Naive B cell (primary cell): ENCODE data around the gene PRR35. TPM values are rescaled to one million over a fixed set of nuclear protein-coding genes. Genes with fewer than 3 reads are reported as not detected.
A peak's percentile ranks its signal among the peaks of the same experiment; 100 is the strongest.

ENCODE experiments used
- ATAC-seq, 2 donors: fragments of 150-1000 bp; cut with Tn5 transposase; 2 replicates each; pipeline ENCODE4 v1.10.0; 2021; ENCODE audit warnings: low read depth in 2 of 2, mild to moderate bottlenecking in 2 of 2, moderate library complexity in 2 of 2
- DNase-seq: peaks from one replicate; pipeline ENCODE4 v3.0.0; 2022
- H3K27ac Mint-ChIP-seq, 6 donors: one replicate each; pipeline ENCODE4 v1.8.0; 2020 to 2022; ENCODE audit warnings: mild to moderate bottlenecking in 6 of 6, mixed read lengths in 6 of 6, moderate library complexity in 5 of 6, inconsistent platforms in 2 of 6
- H3K27me3 Mint-ChIP-seq, 3 donors: one replicate each; pipeline ENCODE4 v1.8.0; 2021 to 2022; ENCODE audit warnings: mixed read lengths in 3 of 3, mild to moderate bottlenecking in 1 of 3
- H3K36me3 Mint-ChIP-seq, 2 donors: one replicate each; pipeline ENCODE4 v1.8.0; 2020 to 2022; ENCODE audit warnings: mixed read lengths in 2 of 2, inconsistent platforms in 1 of 2, mild to moderate bottlenecking in 1 of 2
- H3K4me1 Mint-ChIP-seq, 3 donors: one replicate each; pipeline ENCODE4 v1.8.0; 2020 to 2022; ENCODE audit warnings: mixed read lengths in 3 of 3, inconsistent platforms in 1 of 3, mild to moderate bottlenecking in 1 of 3, moderate library complexity in 1 of 3
- H3K4me3 Mint-ChIP-seq, 8 donors: one replicate each; pipeline ENCODE4 v1.8.0; 2020 to 2022; ENCODE audit warnings: mild to moderate bottlenecking in 8 of 8, mixed read lengths in 8 of 8, moderate library complexity in 8 of 8, inconsistent platforms in 2 of 8
- H3K9me3 Mint-ChIP-seq, 7 donors: one replicate each; pipeline ENCODE4 v1.8.0; 2020 to 2022; ENCODE audit warnings: mixed read lengths in 7 of 7, mild to moderate bottlenecking in 5 of 7, inconsistent platforms in 2 of 7, moderate library complexity in 1 of 7
- polyA plus RNA-seq, 6 donors: library from polyadenylated mRNA; unstranded; fragments of 300-500 nt; fragmentation: Illumina TruSeq; gene quantifications; one replicate each; pipeline ENCODE4 v1.2.3, GENCODE V29; 2021; ENCODE audit warnings: low read depth in 6 of 6

Gene PRR35
- polyA plus RNA-seq, 6 donors from 2014 or later: not detected

GRCh38 chr16:559021-559380, 1.2 kb upstream of the PRR35 start:
- peaks cover 0 to 6% (median 5%) of the 10 kb centered on the region in 3 donors for H3K4me1 Mint-ChIP-seq
- ATAC-seq: no peak
- no peak for DNase-seq
- no peak overlapping the region for H3K27ac Mint-ChIP-seq
- no peak overlapping the region for H3K4me3 Mint-ChIP-seq
- no peaks in the 10 kb centered on the region for H3K36me3 Mint-ChIP-seq
- H3K27me3 Mint-ChIP-seq: peaks cover 0 to 34% (median 15%) of the 10 kb centered on the region in 3 donors
- no peaks in the 10 kb centered on the region for H3K9me3 Mint-ChIP-seq

- ATAC-seq: no peak
- Mint-ChIP-seq H3K4me3 (peak overlapping the region in 3 of 8 donors; percentile 43 to 54 (median 48)), H3K27ac (no peak overlapping the region), H3K4me1 (peaks cover 0 to 6% (median 5%) of the 10 kb centered on the region in 3 donors), H3K9me3 (no peaks in the 10 kb centered on the region), H3K27me3 (peaks cover 0 to 34% (median 15%) of the 10 kb centered on the region in 3 donors), H3K36me3 (no peaks in the 10 kb centered on the region)
- DNase-seq: no peak
These were observed 587 bp upstream of the PRR35 start for GRCh38 chr16:559411-560203.

GRCh38 chr16:560701-561412, 663 bp downstream of the PRR35 start:
- H3K9me3 Mint-ChIP-seq: no peaks in the 10 kb centered on the region
- no peaks in the 10 kb centered on the region for H3K36me3 Mint-ChIP-seq
- ATAC-seq: no peak
- no peak for DNase-seq
- H3K4me3 Mint-ChIP-seq: no peak overlapping the region
- no peak overlapping the region for H3K27ac Mint-ChIP-seq
- H3K4me1 Mint-ChIP-seq: peaks cover 0 to 6% (median 5%) of the 10 kb centered on the region in 3 donors
- H3K27me3 Mint-ChIP-seq: peaks cover 0 to 34% (median 15%) of the 10 kb centered on the region in 3 donors

- H3K27ac Mint-ChIP-seq: no peak overlapping the region
- DNase-seq (no peak), ATAC-seq (no peak)
- no peaks in the 10 kb centered on the region for H3K36me3 Mint-ChIP-seq
- no peak overlapping the region for H3K4me3 Mint-ChIP-seq
- H3K27me3 Mint-ChIP-seq: peaks cover 0 to 34% (median 15%) of the 10 kb centered on the region in 3 donors
- peaks cover 1 to 7% (median 6%) of the 10 kb centered on the region in 3 donors for H3K4me1 Mint-ChIP-seq
- no peaks in the 10 kb centered on the region for H3K9me3 Mint-ChIP-seq
These were observed 1.2 kb downstream of the PRR35 start for GRCh38 chr16:561413-561794.

GRCh38 chr16:561957-562938, 2.1 kb downstream of the PRR35 start:
- ATAC-seq (no peak), DNase-seq (no peak)
- H3K9me3 Mint-ChIP-seq: no peaks in the 10 kb centered on the region
- H3K4me1 Mint-ChIP-seq: peaks cover 9 to 14% (median 14%) of the 10 kb centered on the region in 3 donors
- peak overlapping the region in 1 of 6 donors; percentile 90 for H3K27ac Mint-ChIP-seq
- H3K27me3 Mint-ChIP-seq: peaks cover 0 to 32% (median 15%) of the 10 kb centered on the region in 3 donors
- peak overlapping the region in 2 of 8 donors; percentile 9 to 68 for H3K4me3 Mint-ChIP-seq
- no peaks in the 10 kb centered on the region for H3K36me3 Mint-ChIP-seq

- H3K27me3 Mint-ChIP-seq: peaks cover 0 to 23% (median 11%) of the 10 kb centered on the region in 3 donors
- ATAC-seq (no peak), DNase-seq (no peak)
- peak overlapping the region in 1 of 6 donors; percentile 47 for H3K27ac Mint-ChIP-seq
- no peak overlapping the region for H3K4me3 Mint-ChIP-seq
- peaks cover 9 to 15% (median 14%) of the 10 kb centered on the region in 3 donors for H3K4me1 Mint-ChIP-seq
- no peaks in the 10 kb centered on the region for H3K36me3 Mint-ChIP-seq
- no peaks in the 10 kb centered on the region for H3K9me3 Mint-ChIP-seq
These were observed 3.0 kb downstream of the PRR35 start for GRCh38 chr16:563072-563644.

GRCh38 chr16:564690-565418, 4.7 kb downstream of the PRR35 start:
- Mint-ChIP-seq H3K27ac (no peak overlapping the region), H3K4me3 (no peak overlapping the region), H3K27me3 (peaks cover 0 to 10% (median 5%) of the 10 kb centered on the region in 3 donors), H3K9me3 (no peaks in the 10 kb centered on the region), H3K4me1 (peaks cover 16 to 18% (median 17%) of the 10 kb centered on the region in 3 donors), H3K36me3 (no peaks in the 10 kb centered on the region)
- ATAC-seq (no peak), DNase-seq (no peak)

GRCh38 chr16:565419-566330, 5.5 kb downstream of the PRR35 start:
- DNase-seq (no peak), ATAC-seq (no peak)
- Mint-ChIP-seq H3K4me1 (peaks cover 16 to 21% (median 21%) of the 10 kb centered on the region in 3 donors), H3K9me3 (no peaks in the 10 kb centered on the region), H3K36me3 (no peaks in the 10 kb centered on the region), H3K27me3 (peaks cover 0 to 10% (median 5%) of the 10 kb centered on the region in 3 donors), H3K4me3 (peak overlapping the region in 3 of 8 donors; percentile 6 to 53 (median 52)), H3K27ac (peak overlapping the region in 1 of 6 donors; percentile 83)

GRCh38 chr16:566475-567372, 6.5 kb downstream of the PRR35 start, which contains the start of gene NHLRC4:
Gene NHLRC4, plus strand, starts transcription at chr16:567005. Its CDS starts 1,043 bp downstream, at chr16:568048.
- Mint-ChIP-seq H3K36me3 (no peaks in the 10 kb centered on the region), H3K4me1 (peaks cover 27 to 32% (median 31%) of the 10 kb centered on the region in 3 donors), H3K9me3 (no peaks in the 10 kb centered on the region), H3K27ac (peak within 1 kb of the TSS in 5 of 6 donors; percentile 6 to 83 (median 53)), H3K27me3 (peaks cover 0 to 10% (median 5%) of the 10 kb centered on the region in 3 donors), H3K4me3 (peak within 1 kb of the TSS; percentile 70 to 84 (median 78))
- peak; percentile 54 to 59 for ATAC-seq
- peak; percentile 51 for DNase-seq

GRCh38 chr16:567373-568256, 7.4 kb downstream of the PRR35 start:
- Mint-ChIP-seq H3K27ac (peak overlapping the region in 4 of 6 donors; percentile 50 to 83 (median 64)), H3K36me3 (no peaks in the 10 kb centered on the region), H3K27me3 (peaks cover 0 to 4% (median under 1%) of the 10 kb centered on the region in 3 donors), H3K9me3 (no peaks in the 10 kb centered on the region), H3K4me3 (peak overlapping the region; percentile 70 to 84 (median 78)), H3K4me1 (peaks cover 29 to 36% (median 34%) of the 10 kb centered on the region in 3 donors)
- DNase-seq: no peak
- ATAC-seq: no peak
